Upper lobe of left lung (tissue), 4 donors: ENCODE data around the gene SGTA.

Source experiments
- POLR2A ChIP-seq, 4 donors: fragments of 450-650 bp; IDR thresholded peaks; one replicate each; pipeline ENCODE4 v1.5.1; 2016 to 2017; ENCODE audit warnings: antibody characterized with exemption in 4 of 4, mild to moderate bottlenecking in 2 of 4
- TF ChIP-seq, protein P1 (sequence below), 6 experiments: fragments of 450-650 bp in 4 of 6; fragments of 200-600 bp in 2 of 6; sonication (generic) in 2 of 6; IDR thresholded peaks; one replicate each; pipeline ENCODE4 v1.5.1; 2016 to 2019; ENCODE audit warnings: antibody characterized with exemption in 6 of 6

DNA sequence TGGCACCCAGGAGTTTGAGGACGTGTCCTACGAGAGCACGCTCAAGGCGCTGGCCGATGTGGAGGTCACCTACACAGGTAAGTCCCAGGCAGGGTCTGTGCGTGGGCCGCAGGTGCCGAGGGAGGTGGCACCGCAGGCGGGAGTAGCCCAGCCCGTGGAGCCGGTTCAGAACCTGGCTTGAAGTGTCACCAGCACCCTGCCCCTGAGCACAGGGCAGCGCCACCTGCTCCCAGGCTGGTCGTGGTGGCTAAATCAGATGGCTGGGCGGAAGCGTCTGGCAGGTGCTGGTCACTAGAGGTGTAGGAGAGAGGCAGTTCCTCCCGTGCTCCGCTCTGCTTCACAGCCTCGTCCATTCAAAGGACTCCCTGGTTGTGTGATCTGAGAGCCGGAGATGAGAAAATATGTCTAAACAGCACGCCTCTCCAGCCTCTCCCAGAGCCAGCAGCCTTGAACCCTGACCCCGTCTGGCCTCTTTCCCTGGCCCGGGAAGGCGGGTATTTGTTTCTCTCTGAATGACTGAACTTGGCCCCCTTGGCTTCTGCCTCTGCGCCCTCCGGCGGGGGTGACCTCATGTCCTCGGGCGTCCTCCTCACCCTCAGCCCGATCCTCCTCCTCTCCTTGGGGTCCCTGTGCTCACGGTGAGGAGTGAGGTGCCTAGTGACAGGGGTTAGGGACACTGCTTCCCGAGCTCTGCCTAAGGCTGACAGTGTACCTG lies 7.6 kb upstream of the SGTA start:
- TF ChIP-seq, protein P1, sequence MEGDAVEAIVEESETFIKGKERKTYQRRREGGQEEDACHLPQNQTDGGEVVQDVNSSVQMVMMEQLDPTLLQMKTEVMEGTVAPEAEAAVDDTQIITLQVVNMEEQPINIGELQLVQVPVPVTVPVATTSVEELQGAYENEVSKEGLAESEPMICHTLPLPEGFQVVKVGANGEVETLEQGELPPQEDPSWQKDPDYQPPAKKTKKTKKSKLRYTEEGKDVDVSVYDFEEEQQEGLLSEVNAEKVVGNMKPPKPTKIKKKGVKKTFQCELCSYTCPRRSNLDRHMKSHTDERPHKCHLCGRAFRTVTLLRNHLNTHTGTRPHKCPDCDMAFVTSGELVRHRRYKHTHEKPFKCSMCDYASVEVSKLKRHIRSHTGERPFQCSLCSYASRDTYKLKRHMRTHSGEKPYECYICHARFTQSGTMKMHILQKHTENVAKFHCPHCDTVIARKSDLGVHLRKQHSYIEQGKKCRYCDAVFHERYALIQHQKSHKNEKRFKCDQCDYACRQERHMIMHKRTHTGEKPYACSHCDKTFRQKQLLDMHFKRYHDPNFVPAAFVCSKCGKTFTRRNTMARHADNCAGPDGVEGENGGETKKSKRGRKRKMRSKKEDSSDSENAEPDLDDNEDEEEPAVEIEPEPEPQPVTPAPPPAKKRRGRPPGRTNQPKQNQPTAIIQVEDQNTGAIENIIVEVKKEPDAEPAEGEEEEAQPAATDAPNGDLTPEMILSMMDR (IDR thresholded peaks at IDR 0.05), result no peak
- TF ChIP-seq POLR2A (IDR thresholded peaks at IDR 0.05), result no peak
